ENCODE results near the gene ITGBL1. TPM values are rescaled to one million over a fixed set of nuclear protein-coding genes. Genes with fewer than 3 reads are reported as not detected.

The ITGBL1 gene, protein sequence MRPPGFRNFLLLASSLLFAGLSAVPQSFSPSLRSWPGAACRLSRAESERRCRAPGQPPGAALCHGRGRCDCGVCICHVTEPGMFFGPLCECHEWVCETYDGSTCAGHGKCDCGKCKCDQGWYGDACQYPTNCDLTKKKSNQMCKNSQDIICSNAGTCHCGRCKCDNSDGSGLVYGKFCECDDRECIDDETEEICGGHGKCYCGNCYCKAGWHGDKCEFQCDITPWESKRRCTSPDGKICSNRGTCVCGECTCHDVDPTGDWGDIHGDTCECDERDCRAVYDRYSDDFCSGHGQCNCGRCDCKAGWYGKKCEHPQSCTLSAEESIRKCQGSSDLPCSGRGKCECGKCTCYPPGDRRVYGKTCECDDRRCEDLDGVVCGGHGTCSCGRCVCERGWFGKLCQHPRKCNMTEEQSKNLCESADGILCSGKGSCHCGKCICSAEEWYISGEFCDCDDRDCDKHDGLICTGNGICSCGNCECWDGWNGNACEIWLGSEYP
- 135 and 285 TPM in 2 replicates for total RNA-seq

DNA sequence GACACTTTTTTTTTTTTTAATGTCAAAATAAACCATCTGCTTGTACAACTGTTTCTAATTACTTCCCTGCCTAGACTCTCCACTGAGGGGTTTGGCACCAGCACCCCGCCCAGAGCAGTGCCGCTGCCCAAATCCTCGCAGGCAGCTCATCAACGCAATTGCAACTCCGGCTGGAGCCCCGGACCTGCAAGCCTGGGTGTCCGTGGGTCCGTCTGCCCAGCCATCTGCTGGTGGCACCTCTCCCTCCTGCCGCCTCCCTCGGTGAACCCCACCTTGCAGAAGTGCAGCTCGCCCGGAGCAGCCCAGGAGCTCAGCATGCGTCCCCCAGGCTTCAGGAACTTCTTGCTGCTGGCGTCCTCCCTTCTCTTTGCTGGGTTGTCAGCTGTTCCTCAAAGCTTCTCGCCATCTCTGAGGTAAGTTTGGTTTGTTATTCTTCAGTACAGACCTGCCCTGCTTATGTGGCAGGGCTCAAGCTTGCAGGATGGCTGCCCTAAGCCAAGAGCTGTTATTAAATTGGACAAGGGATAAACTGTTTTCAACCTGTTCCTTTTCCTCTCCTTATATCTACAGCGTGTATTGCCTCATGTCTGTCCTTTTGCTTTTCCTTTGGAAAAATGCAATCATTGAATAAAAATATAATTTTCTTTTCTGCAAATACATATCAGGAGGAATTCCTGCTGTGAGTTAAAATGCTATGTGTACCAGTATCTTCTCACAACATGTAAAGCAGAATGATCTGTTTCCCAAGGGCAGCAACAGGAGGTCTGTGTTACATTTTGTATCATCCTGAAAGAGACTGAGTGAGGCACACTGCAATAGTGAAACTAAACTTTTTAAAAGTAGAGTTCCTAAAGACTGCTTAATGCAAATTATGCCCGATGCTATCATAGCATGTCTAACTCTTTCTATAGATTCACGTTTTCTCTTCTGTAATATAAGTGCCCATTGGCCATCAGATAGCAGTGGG lies at the start of gene ITGBL1:
Gene ITGBL1, plus strand, starts transcription at position 157 of the 967 bp plus-strand sequence. Its CDS starts 159 bp downstream, at position 316.

DNA sequence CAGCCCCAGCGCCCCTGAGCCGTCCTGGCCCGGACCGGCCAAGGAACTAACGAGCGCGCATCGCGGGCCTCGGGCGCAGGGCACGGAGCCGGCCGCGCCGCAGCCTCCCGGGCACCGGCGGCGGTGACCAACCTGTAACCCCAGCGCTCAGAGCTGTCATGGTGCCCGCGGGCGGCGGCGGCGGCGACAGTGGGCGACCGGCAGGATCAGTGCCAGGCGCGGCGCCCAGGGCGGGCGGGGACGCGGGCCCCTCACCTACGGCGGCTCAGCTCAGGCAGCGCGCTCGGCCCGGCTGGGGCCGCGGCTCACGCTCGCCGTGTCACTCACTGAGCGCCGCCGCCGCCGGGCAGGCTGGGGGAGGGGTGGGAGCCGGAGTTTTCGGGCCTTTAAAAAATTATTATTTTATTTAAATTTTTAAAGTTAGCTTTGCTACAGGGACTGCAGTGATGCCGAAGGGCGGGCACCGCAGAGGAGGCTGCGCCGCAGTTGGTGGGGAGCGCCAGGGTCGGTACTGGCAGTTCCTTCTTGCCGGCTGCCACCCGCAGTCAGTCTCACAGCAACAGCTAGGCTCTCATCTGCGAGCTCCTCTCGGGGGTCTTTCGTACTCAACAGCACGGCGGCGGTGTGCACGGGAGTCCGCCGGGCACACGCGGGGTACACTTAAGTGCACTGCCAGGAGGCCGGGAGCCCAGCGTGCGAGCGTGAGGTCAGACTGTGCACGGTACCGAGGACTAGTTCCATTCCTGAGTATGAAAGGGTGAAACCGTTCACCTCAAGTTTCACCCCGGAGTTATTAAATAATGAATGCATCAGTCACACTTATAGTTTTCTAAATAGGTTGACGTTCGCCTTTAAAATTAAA lies 36.1 kb upstream of the ITGBL1 start, which contains the start of gene NALCN:
Gene NALCN, minus strand, starts transcription at position 328 of the 862 bp plus-strand sequence. CDS start 17,382 bp downstream, outside the sequence.

Other genes with a start within 250 kb of the ITGBL1 start
- 5.1 and 11.6 TPM in 2 replicates for gene NALCN, start 36.2 kb upstream of the ITGBL1 start, total RNA-seq

All from smooth muscle cell of bladder (primary cell).